Thymus (tissue), 11 donors: ENCODE measurements around the gene ZBED6. TPM values are rescaled to one million over a fixed set of nuclear protein-coding genes. Genes with fewer than 3 reads are reported as not detected.
"Not testable (repeated sequence)": the region's sequence is repeated elsewhere in the genome, so short reads cannot be mapped to it uniquely, and the experiment has no call there.

Experiments
- DNase-seq, 9 donors: peaks; one replicate each; pipeline ENCODE4 v3.0.0-alpha.2; 2013; ENCODE audit warnings: low spot score in 9 of 9, low read depth in 6 of 9, missing footprints in 1 of 9
- H3K27ac ChIP-seq, 2 donors: one replicate each; pipeline ENCODE4 v1.5.1; 2013; ENCODE audit warnings: control low read depth in 1 of 2, low read depth in 1 of 2, low read length in 1 of 2, mild to moderate bottlenecking in 1 of 2, moderate library complexity in 1 of 2
- H3K27me3 ChIP-seq, 2 donors: one replicate each; pipeline ENCODE4 v1.5.1; 2013; ENCODE audit warnings: low read length in 1 of 2; ENCODE audit not compliant: control insufficient read depth in 2 of 2, insufficient read depth in 1 of 2
- H3K36me3 ChIP-seq, 2 donors: one replicate each; pipeline ENCODE4 v1.5.1; 2013; ENCODE audit warnings: low read length in 1 of 2, mild to moderate bottlenecking in 1 of 2, moderate library complexity in 1 of 2; ENCODE audit not compliant: control insufficient read depth in 2 of 2, insufficient read depth in 2 of 2
- H3K4me1 ChIP-seq, 2 donors: one replicate each; pipeline ENCODE4 v1.5.1; 2013; ENCODE audit warnings: low read length in 2 of 2; ENCODE audit not compliant: control insufficient read depth in 2 of 2, insufficient read depth in 2 of 2
- H3K4me3 ChIP-seq, 2 donors: one replicate each; pipeline ENCODE4 v1.5.1; 2013; ENCODE audit warnings: low read length in 2 of 2, control low read depth in 1 of 2, mild to moderate bottlenecking in 1 of 2
- H3K9me3 ChIP-seq, 2 donors: one replicate each; pipeline ENCODE4 v1.5.1; 2013; ENCODE audit warnings: low read length in 1 of 2, mild to moderate bottlenecking in 1 of 2; ENCODE audit not compliant: control insufficient read depth in 2 of 2, insufficient read depth in 1 of 2
- WGBS: extraction: QIAGEN DNeasy Blood & Tissue Kit; methylation state at CpG from one replicate; pipeline ENCODE4 v1.1.7; 2013; 5-methylcytosine and 5-hydroxymethylcytosine counted together
- polyA plus RNA-seq: library from polyadenylated mRNA; stranded (reverse); fragments of 200-250 nt; gene quantifications from one replicate; pipeline ENCODE4 v1.2.3, GENCODE V29; 2013
- total RNA-seq: library from RNA; stranded (reverse); fragments of 120-200 nt; gene quantifications from one replicate; pipeline ENCODE4 v1.2.4, GENCODE V29; 2013
- donor health status: healthy.

The ZBED6 gene
- total and polyA plus RNA-seq, 2 donors, result 0.94 to 13.6 TPM

DNA sequence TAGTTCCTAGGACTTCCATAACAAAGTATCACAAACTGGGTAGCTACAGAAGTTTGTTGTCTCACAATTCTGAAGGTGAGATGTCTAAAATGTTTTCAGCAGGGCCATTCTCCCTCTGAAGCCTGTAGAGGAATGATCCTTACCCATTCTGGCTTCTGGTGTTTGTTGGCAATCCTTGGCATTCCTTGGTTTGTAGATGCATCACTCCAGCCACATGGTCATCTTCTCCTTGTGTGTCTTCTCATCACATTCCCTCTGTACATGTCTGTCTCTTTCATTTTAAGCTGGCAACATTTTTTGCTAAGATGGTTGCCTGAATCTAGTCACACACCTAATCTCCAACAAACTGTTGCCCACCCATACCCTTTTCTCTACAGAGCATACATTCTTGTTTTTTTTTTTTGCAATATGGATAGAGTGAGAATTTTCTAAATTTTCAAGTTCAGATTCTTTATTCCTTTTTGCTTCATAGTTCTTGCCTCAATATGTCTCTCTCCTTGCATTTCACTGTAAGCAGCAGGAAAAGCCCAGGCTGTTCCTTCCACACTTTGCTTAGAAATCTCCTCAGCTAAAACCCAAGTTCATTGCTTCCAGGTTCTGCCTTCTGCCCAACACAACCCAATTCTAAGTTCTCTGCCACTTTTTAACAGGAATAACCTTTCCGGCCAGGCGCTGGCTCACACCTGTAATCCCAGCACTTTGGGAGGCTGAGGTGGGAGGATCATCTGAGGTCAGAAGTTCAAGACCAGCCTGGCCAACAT lies 18.3 kb downstream of the ZBED6 start:
- H3K27me3 ChIP-seq, result no peaks in the 10 kb centered on the region
- DNase-seq, result no peak
- 98% methylated on average over 2 of the region's 2 CpGs for WGBS
- no peaks in the 10 kb centered on the region for H3K9me3 ChIP-seq
- no peaks in the 10 kb centered on the region for H3K4me1 ChIP-seq
- H3K4me3 ChIP-seq, result no peak overlapping the region
- no peak overlapping the region for H3K27ac ChIP-seq
- H3K36me3 ChIP-seq, result peaks cover 25 to 66% of the 10 kb centered on the region in 2 donors

DNA sequence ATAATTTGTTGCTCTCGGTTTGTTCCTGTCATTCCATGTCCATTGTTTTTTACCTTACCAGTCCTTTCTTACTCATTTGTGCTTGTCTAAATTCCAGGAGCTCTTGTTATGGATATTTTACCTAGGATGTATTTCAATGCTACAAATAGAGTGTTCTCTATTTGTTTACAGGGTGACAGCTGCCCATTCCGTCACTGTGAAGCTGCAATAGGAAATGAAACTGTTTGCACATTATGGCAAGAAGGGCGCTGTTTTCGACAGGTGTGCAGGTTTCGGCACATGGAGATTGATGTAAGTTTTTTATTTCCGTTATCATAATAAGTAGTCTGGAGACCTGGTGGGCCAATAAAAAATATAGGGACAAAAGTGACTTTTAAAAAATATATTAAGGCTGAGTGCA lies 23.0 kb downstream of the ZBED6 start:
- Histone ChIP-seq H3K4me3 (no peak overlapping the region), H3K9me3 (no peaks in the 10 kb centered on the region), H3K27ac (no peak overlapping the region), H3K36me3 (peaks cover 59 to 88% of the 10 kb centered on the region in 2 donors), H3K27me3 (no peaks in the 10 kb centered on the region), H3K4me1 (no peaks in the 10 kb centered on the region)
- 91% methylated on average over 6 of the region's 6 CpGs for WGBS
- no peak for DNase-seq

DNA sequence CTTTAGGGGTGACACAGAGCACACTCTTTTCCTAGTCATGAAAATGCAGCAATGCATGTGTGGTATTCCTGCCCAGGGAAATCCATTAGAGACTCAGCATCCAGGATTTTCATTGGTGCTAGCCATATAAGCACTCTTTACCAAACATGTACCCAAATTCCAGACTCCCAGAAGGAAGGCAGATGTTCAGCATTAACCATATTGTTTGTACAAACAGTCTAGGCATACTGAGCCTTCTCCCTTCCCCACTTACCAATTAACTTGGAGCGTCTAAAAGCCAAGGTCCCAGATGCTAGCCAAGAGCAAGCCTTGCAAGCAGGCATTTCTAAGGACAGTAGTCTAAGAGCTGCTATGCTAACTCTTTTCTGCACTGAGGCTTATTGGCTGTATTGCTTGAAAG lies 27.9 kb downstream of the ZBED6 start:
- 100% methylated on average over 1 of the region's 1 CpG for WGBS

DNA sequence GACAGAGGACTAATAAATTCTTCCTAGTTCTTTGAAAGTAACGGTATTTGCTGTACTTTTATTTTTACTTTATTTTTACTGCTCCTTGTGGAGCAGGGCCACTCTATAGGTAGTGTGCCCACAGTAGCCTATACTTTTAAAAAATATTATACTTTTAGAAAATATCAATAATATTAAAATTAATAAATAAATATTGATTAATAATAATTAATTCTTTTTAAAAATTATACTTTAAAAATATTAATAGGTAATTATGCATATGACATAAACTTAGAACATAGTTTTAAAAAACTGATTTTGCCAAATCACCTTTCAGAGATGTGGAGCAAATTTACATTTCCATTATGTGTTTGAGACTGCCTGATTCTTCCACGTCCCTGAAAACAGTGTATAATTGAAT lies 30.8 kb downstream of the ZBED6 start:
- DNase-seq, result no peak
- H3K27me3 ChIP-seq, result no peaks in the 10 kb centered on the region
- H3K27ac ChIP-seq, result no peak overlapping the region
- no peaks in the 10 kb centered on the region for H3K4me1 ChIP-seq
- peaks cover 34 to 80% of the 10 kb centered on the region in 2 donors for H3K36me3 ChIP-seq
- H3K4me3 ChIP-seq, result no peak overlapping the region
- no peaks in the 10 kb centered on the region for H3K9me3 ChIP-seq
- WGBS, result over 99% methylated on average over 2 of the region's 2 CpGs

More for the DNA sequence above, 27.9 kb downstream of the ZBED6 start:
- Histone ChIP-seq H3K27ac (no peak overlapping the region), H3K9me3 (no peaks in the 10 kb centered on the region), H3K27me3 (no peaks in the 10 kb centered on the region), H3K4me3 (no peak overlapping the region), H3K36me3 (peaks cover 45 to 78% of the 10 kb centered on the region in 2 donors), H3K4me1 (no peaks in the 10 kb centered on the region)
- DNase-seq, result no peak

DNA sequence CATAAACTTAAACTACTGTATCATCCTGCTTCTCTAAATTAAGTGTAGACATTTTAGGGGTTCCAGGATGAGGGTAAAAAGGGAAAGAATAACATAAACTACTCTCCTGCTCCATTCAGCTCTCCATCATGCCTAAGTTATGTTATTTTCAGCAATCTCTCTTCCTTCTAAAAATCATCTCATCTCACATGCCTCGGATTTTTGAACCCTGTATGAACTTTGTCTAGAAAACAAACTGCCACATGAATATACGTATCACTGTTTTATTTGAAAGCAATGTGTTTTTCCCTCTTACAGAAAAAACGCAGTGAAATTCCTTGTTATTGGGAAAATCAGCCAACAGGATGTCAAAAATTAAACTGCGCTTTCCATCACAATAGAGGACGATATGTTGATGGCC lies 32.6 kb downstream of the ZBED6 start:
- Histone ChIP-seq H3K27me3 (no peaks in the 10 kb centered on the region), H3K36me3 (peaks cover 31 to 79% of the 10 kb centered on the region in 2 donors), H3K4me3 (no peak overlapping the region), H3K27ac (no peak overlapping the region), H3K4me1 (no peaks in the 10 kb centered on the region), H3K9me3 (no peaks in the 10 kb centered on the region)
- WGBS, result 98% methylated on average over 5 of the region's 5 CpGs
- no peak for DNase-seq

DNA sequence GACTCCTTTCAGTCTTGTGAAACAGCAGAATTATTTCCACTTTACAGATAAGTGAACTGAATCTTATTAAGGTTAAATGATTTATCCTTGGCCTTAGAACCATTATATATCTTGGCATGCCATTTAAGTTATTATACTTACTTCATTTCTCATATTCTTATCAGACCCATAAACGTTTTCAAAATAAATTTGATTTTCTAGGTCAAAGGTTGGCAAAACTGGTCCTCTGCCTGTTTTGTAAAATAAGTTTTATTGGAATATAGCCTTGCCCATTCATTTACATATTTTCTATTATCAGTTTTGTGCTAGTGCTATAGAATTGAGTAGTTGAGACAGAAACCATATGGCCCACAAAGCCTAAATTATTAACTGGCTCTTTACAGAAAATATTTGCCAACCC lies 33.1 kb downstream of the ZBED6 start:
- no peak overlapping the region for H3K27ac ChIP-seq
- no peak for DNase-seq
- 96% methylated on average over 1 of the region's 1 CpG for WGBS

DNA sequence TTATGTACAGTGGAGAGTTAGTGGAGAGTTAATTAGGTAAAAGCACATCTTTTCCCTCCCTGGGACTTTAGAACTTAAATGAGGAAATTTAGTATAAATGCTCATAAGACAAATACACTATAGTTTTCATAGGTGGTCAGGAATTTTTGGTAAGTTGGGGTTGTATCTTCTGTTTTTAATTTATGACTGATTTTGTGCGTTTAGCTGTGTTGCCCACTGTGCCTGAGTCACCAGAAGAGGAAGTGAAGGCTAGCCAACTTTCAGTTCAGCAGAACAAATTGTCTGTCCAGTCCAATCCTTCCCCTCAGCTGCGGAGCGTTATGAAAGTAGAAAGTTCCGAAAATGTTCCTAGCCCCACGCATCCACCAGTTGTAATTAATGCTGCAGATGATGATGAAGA lies 33.8 kb downstream of the ZBED6 start:
- H3K4me1 ChIP-seq, H3K9me3 ChIP-seq, H3K27ac ChIP-seq, H3K27me3 ChIP-seq, H3K4me3 ChIP-seq, DNase-seq: not testable (repeated sequence)
- WGBS, result 93% methylated on average over 5 of the region's 5 CpGs
- peaks cover 26 to 82% of the 10 kb centered on the region in 2 donors for H3K36me3 ChIP-seq

More for the DNA sequence above, 33.1 kb downstream of the ZBED6 start:
- Histone ChIP-seq H3K4me1 (no peaks in the 10 kb centered on the region), H3K4me3 (no peak overlapping the region), H3K36me3 (peaks cover 27 to 77% of the 10 kb centered on the region in 2 donors), H3K27me3 (no peaks in the 10 kb centered on the region), H3K9me3 (no peaks in the 10 kb centered on the region)

DNA sequence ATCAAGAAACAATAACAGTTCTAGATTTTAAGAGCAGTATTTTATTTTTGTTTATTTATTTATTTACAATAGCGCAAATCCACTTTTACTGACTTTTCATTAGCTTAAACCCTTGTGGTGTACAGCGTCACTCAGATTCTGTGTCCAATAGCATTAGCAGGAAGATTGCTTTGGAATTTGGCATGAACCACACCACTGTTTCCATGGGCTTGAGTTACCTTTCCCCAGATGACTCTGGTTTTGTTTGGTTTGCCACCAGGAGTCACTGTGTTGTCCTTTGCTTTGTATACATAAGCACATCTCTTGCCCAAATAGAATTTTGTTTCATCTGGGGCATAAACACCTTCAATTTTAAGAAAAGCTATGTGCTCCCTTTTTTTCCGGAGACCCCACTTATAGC lies 40.1 kb downstream of the ZBED6 start:
- Histone ChIP-seq H3K4me3 (no peak overlapping the region), H3K27me3 (no peaks in the 10 kb centered on the region), H3K36me3 (peaks cover 65 to 91% of the 10 kb centered on the region in 2 donors), H3K9me3 (peaks cover 0 to under 1% of the 10 kb centered on the region in 2 donors), H3K27ac (no peak overlapping the region), H3K4me1 (no peaks in the 10 kb centered on the region)
- 98% methylated on average over 3 of the region's 3 CpGs for WGBS
- no peak for DNase-seq

DNA sequence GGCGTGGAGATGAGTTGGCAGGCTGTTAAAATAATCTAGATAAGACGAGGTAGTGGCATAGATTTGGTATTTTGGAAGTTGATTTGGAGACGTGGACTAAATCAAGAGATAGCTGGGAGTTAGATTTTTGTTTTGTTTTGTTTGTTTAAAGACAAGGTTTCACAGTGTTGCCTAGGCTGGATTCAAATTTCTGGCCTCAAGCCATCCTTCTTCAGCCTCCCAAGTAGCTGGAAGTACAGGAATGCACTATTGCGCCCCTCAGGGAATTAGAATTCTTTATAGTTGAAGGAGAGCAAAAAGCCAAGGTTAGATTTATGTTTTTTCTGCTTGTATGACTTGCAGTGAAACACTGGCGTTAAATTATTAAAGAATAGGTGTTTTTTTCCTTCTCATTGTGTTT lies 43.7 kb downstream of the ZBED6 start:
- peaks cover 54 to 74% of the 10 kb centered on the region in 2 donors for H3K36me3 ChIP-seq
- H3K27ac ChIP-seq, result no peak overlapping the region
- no peaks in the 10 kb centered on the region for H3K27me3 ChIP-seq
- 93% methylated on average over 5 of the region's 5 CpGs for WGBS
- H3K4me1 ChIP-seq, result no peaks in the 10 kb centered on the region
- DNase-seq, result no peak
- H3K9me3 ChIP-seq, result peaks cover 0 to 3% of the 10 kb centered on the region in 2 donors
- no peak overlapping the region for H3K4me3 ChIP-seq
